ENCODE data around the gene RSPH10B. TPM values are rescaled to one million over a fixed set of nuclear protein-coding genes. Genes with fewer than 3 reads are reported as not detected.
"Not testable (repeated sequence)": the region's sequence is repeated elsewhere in the genome, so short reads cannot be mapped to it uniquely, and the experiment has no call there.

RSPH10B gene
- total RNA-seq, 2 donors from 2014 or later, result 0.43 TPM; not detected in 1

DNA sequence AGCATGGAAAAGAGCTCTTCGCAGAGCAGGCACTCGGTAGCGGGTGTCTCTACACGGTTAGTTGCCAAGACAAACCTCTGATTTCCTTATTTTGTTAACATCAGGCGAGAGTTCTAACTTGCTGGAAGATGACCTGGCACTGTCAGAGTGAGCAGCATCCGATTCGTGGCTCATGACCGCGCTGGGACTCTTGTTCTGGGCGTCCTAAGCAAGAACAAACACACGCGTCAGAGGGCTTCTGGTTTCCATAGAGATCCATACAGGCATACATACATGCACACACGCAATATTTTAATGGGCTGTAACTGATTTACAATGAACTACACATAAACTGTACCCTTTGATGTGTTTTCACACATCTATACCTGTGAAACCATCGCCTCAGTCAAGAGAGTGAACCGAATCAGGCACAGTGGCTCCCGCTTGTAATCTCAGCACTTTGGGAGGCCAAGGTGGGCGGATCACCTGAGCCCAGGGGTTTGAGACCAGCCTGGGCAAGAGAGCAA, 35.5 kb downstream of the RSPH10B start:
- H3K9me3 Mint-ChIP-seq; H3K27ac Mint-ChIP-seq; DNase-seq (ENCODE audit: low spot score in 2 of 2); H3K36me3 Mint-ChIP-seq: not testable (repeated sequence)
- ATAC-seq, result peak in 1 of 2 donors; percentile 22

DNA sequence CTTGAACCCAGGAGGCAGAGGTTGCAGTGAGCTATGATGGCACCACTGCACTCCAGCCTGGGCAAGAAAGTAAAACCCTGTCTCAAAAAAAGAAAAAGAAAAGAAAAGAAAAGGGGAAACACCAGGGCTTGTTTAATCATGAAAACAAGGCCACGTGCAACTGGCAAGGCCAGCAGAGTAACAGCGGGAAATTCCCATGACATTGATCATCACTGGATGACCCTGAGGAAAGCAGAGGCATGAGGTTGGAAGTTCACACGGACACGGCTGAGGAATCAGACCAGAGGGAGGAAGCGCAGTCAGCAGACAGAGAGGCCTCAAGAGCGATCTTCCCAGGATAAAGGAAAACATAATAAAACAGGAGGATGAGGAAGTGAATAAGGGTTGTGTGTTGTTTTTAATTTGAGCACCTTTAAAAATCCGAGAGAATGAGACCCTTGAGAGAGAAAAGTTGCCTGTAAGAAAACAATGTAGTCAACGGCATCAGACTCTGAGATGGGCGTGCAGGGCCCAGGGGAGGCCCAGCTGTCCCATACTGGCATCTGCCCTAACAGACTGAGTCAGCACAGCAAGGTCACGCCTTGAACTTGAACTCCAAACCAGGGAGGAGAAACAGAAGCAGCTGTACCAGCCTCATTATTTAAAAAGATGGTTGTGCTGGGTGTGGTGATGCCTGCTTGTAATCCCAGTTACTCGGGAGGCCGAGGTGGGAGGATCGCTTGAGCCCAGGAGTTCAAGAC, 38.4 kb downstream of the RSPH10B start:
- H3K9me3 Mint-ChIP-seq; H3K36me3 Mint-ChIP-seq; ATAC-seq; DNase-seq (ENCODE audit: low spot score in 2 of 2); H3K27ac Mint-ChIP-seq: not testable (repeated sequence)

DNA sequence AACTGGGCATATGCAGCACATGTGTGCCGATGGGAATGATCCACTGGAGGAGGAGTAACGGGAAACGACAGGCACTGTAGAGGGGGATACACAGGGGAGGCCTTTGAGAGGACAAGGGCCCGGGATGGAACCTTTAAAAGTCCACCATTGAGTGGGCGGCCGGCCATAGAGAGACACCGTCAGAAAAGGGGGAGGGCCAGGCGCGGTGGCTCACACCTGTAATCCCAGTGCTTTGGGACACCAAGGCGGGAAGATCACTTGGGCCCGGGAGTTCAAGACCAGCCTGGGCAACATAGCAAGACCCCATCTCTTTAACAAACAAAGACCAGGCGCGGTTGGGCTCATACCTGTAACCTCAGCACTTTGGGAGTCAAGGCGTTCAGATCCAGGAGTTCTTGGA, 39.2 kb downstream of the RSPH10B start:
- H3K9me3 Mint-ChIP-seq; ATAC-seq; H3K27ac Mint-ChIP-seq; H3K36me3 Mint-ChIP-seq; DNase-seq (ENCODE audit: low spot score in 2 of 2): not testable (repeated sequence)

DNA sequence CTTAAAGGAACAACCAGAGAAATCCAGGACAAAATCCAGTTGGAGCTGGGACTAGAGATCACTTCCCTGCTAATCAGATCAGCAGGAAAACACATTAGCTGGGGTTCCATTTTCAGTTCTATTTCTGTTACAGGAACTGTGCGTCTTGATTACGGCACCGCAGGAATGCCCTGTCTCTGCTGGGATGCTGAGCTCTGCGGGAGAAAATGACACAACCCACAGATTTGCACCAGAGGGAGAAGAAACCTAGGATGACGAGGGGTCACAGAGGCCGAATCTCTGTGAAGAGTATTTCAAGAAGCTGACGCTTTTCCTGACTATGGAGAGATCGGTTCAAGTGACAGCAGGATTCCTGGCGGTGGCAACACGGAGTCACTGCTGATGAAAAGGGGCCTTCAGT, 40.2 kb downstream of the RSPH10B start:
- not testable (repeated sequence) for ATAC-seq; H3K27ac Mint-ChIP-seq; DNase-seq (ENCODE audit: low spot score in 2 of 2); H3K36me3 Mint-ChIP-seq; H3K9me3 Mint-ChIP-seq

DNA sequence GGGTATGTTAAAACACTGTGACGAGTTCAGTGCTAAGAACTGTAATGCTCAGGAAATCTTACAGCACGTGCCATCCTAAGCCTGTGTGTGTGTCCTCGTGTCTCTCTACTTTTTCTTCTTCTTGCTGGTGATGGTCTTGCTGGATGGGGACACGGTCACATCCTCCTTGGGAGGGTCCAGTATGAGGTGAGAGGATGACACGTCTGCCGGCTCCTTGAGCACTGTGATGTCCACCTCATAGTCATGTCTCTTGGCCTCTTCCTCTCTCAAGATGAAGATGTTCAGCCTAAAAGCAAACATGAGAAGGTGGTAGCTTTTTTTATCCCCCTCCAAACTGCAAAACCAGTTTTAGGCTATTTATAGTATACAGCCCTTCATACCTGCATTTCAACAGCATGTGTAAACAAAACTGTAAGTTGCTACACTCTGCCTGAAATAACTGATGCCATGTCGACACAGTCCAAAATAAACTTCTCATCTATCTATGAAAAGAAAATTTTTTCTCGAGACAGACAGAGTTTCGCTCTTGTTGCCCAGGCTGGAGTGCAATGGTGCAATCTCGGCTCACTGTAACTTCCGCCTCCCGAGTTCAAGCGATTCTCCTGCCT, 44.1 kb downstream of the RSPH10B start:
- H3K36me3 Mint-ChIP-seq; H3K9me3 Mint-ChIP-seq; H3K27ac Mint-ChIP-seq; DNase-seq (ENCODE audit: low spot score in 2 of 2); ATAC-seq: not testable (repeated sequence)

DNA sequence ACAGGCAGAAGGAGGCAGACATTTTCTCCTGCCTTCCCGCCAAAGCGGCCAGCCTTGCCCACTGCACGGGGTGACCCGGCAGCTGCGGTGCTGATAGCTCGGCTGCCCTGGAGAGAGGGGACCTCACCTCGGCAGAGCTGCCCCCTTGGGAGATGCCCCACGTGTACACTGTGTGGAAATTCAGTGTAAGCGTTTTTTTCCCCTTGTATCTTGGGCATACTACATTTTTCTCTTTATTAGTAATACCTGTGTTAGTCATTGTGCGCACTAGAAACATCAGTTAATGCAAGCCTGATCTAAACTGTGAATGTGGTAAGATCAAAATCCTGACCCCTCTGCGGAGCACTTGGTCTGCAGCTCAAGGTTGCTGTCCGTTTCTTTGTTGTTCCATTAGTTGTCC, 45.9 kb downstream of the RSPH10B start:
- not testable (repeated sequence) for H3K9me3 Mint-ChIP-seq; H3K36me3 Mint-ChIP-seq; DNase-seq (ENCODE audit: low spot score in 2 of 2); H3K27ac Mint-ChIP-seq
- ATAC-seq, result peak; percentile 40 to 73

DNA sequence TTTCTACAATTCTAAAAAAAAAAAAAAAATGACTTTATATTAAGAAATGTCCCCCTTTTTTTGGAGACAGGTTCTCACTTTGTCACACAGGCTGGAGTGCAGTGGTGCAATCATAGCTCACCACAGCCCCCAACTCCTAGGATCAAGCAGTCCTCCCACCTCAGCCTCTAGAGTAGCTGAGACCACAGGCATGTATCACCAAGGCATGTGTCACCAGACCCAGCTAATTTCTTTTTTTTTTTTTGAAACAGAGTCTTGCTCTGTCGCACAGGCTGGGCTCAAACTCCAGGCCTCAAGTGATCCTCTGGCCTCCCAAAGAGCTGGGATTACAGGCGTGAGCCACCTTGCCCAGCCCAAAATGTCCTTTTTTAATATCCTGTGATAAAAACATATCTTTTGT, 46.3 kb downstream of the RSPH10B start:
- peak; percentile 45 to 61 for ATAC-seq
- H3K36me3 Mint-ChIP-seq; H3K27ac Mint-ChIP-seq; DNase-seq (ENCODE audit: low spot score in 2 of 2); H3K9me3 Mint-ChIP-seq: not testable (repeated sequence)

DNA sequence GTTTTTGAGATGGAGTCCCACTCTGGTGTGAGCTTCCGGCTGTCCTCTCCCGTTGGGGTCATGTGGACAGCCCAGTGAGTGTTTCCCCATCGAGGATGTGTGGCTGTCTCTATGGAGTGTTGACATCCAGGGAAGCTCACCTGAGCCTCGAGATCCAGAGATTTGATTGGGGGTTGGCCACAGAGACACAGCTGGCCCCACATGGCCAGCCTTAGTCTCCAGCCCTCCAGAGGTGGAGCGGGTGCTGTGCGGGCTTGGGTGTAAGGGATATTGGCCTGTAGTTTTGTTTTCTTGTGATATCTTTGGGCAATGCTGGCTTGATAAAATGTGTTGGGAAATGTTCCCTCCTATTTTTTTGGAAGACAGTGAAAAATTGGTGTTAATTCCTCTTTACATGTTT, 54.0 kb downstream of the RSPH10B start:
- not testable (repeated sequence) for DNase-seq (ENCODE audit: low spot score in 2 of 2); ATAC-seq; H3K27ac Mint-ChIP-seq; H3K36me3 Mint-ChIP-seq; H3K9me3 Mint-ChIP-seq

DNA sequence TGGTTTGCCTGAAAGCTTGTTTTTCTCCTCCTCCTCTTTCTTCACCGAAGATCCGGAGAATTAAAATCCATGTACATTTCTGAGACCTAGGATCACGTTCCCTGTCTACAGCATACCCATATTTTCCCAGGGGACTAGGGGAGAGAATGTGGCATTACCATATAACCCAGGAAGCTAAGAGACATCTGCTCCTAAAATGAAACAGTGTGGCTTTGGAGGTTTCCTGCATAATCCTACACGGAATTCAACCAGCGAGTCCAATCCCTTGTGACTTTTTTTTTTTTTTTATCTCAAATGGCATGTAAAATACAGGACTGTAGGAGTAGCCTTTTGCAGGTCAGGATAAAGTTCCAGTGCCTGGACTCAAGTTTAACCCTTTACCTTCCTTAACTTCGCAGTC, 61.7 kb downstream of the RSPH10B start:
- not testable (repeated sequence) for DNase-seq (ENCODE audit: low spot score in 2 of 2); H3K27ac Mint-ChIP-seq; H3K9me3 Mint-ChIP-seq; ATAC-seq
- peaks cover 0 to 12% of the 10 kb centered on the region in 2 donors for H3K36me3 Mint-ChIP-seq

DNA sequence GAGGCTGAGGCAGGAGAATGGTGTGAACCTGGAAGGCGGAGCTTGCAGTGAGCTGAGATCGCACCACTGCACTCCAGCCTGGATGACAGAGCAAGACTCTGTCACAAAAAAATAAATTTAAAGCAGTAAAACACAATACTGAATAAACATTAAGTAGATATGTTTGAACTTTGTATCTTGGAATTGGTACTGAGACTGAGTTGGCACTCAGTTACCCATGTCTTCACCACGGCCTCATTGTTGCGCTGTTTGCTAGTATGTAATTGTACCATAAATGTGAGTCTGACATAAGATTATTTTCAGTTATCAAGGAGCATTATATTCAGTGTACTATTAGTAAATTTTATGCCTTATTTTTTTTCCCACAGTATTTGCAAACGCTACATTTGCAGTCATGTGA, 65.8 kb downstream of the RSPH10B start:
- DNase-seq (ENCODE audit: low spot score in 2 of 2); H3K9me3 Mint-ChIP-seq; ATAC-seq; H3K27ac Mint-ChIP-seq; H3K36me3 Mint-ChIP-seq: not testable (repeated sequence)

DNA sequence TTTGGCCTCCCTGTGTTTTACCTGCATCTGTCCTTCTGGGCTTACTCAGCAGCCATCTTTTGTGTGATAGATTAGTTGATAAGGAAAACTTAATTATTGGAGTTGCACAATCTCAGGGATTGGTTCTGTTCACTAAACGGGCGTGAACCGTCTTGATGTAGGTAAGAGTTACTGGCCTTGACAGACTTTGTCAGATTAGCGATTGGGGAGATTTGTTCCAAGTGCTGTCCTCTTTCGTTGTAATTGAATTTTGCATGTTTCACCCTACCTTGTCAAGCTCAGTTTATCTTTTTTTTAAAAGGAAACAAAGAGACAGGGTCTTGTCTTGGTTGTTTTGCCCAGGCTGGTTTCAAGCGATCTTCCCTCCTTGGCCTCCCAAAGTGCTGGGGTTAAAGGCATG, 67.5 kb downstream of the RSPH10B start:
- not testable (repeated sequence) for H3K36me3 Mint-ChIP-seq; ATAC-seq; H3K9me3 Mint-ChIP-seq; H3K27ac Mint-ChIP-seq; DNase-seq (ENCODE audit: low spot score in 2 of 2)

DNA sequence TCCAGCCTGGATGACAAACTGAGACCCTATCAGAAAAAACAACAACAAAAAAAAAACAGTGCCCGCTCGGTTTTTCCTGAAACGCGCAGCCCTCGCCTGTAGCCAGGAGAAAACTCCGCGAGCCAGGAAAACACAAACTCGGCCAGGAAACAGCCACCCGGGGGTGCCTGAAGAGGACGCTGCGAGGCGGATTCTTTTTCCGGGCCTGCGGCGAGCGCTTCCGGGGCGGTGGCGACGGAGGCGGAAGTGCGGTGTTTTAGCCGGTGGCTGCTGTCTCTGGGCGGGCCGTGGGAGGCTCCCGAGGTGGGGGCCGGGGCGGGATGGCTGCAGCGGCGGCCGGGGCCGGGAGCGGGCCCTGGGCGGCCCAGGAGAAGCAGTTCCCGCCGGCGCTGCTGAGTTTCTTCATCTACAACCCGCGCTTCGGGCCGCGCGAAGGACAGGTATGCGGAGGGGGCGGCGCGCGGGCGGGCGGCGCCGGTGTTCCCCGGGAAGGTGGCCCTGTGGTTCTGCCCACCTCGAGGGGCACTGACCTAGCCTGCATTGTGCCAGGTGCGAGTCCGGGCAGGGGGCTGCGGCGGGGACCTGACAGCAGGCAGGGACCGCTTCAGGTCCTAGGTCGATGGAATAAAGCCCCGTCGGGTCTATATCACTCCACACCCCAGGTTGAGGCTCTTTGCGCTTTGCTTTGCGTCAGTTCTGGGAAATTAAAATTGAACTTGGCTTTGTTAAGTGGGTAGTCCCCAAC, 71.8 kb downstream of the RSPH10B start, which contains the start of gene CCZ1:
TSS of gene CCZ1 (plus strand) at position 254 of the 745 bp plus-strand sequence. CDS start at position 321, 67 bp downstream.
- ATAC-seq (peak; percentile 95 to 97), DNase-seq (ENCODE audit: low spot score in 2 of 2) (peak; percentile 61 to 78)
- H3K9me3 Mint-ChIP-seq, H3K36me3 Mint-ChIP-seq: not testable (repeated sequence)
- peak within 1 kb of the TSS; percentile 81 to 88 for H3K27ac Mint-ChIP-seq

DNA sequence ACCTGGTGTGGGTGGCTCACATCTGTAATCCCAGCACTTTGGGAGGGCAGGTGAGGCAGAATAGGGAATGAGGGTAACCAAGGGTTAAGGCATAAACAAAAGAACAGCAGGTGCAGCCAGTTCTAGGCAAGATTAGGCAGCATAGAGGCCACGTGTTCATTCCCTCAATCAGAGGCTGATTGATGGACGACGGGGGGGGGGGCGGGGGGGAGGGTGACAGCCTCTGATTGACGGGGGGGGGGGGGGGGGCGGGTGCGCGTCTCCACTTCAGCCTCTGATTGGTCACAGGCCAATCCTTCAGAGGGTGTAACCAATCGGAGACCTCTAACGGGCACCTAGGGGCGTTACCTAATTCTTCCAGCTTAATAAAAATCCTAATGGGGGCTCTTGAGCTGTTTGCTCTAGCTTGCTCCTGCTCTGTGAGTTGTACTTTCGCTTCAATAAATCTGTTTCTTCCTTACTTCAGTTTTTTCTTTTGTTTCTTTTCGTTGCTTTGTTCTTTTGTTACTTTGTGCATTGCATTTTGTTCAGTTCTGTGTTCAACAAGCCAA, 73.0 kb downstream of the RSPH10B start:
- not testable (repeated sequence) for H3K9me3 Mint-ChIP-seq; DNase-seq (ENCODE audit: low spot score in 2 of 2); ATAC-seq; H3K36me3 Mint-ChIP-seq
- H3K27ac Mint-ChIP-seq, result peak overlapping the region; percentile 65 to 81

DNA sequence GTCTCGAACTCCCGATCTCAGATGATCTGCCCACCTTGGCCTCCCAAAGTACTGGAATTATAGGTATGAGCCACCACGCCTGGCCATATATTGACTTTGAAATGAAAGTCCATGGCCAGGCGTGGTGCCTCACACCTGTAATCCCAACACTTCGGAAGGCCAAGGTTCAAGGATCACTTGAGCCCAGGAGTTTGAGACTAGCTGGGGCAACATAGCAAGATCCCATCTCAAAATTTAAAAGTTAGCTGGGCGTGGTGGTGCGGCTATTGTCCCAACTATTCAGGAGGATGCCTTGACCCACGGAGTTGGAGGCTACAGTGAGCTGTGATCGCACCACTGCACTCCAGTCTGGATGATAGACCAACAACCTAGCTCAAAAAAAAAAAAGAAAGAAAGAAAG, 78.0 kb downstream of the RSPH10B start:
- H3K27ac Mint-ChIP-seq, result no peak overlapping the region
- DNase-seq (ENCODE audit: low spot score in 2 of 2), result no peak
- no peaks in the 10 kb centered on the region for H3K9me3 Mint-ChIP-seq
- H3K36me3 Mint-ChIP-seq, result no peaks in the 10 kb centered on the region
- no peak for ATAC-seq

DNA sequence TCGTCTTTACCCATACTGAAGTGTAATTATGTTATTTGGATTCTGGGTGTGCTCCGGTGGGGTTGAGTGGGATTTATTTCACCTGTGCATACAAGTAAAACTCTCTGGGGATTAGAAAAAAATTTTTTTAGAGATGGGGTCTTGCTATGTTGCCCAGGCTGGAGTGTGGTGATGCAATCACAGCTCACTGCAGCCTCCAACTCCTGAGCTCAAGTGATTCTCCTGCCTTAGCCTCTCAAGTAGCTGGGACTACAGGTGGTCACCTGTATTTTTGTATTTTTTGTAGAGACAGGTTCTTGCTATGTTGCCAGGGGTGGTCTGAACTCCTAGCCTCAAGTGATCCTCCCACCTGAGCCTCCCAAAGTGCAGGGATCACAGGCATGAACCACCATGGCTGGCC, 80.2 kb downstream of the RSPH10B start:
- ATAC-seq, H3K36me3 Mint-ChIP-seq, H3K27ac Mint-ChIP-seq: not testable (repeated sequence)

DNA sequence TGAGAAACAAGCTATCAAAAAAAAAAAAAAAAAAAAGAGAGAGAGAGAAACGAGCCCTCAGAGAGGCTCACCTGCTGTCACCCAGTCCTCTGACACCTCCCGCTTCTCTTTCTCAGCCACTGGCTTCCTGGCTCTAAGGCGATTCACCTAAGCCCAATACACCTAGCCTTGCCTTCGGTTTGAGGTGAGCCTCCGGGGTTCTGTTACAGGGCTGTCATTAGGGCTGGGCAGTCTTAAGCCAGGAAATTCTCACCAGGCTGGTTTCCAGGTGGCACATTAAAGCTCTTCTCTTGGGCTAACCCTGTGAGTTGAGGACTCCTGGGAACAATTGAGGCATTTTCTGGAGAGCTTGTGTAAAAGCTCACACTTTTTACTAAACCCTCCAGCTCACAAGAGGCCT, 82.5 kb downstream of the RSPH10B start:
- not testable (repeated sequence) for DNase-seq (ENCODE audit: low spot score in 2 of 2); H3K9me3 Mint-ChIP-seq; ATAC-seq; H3K27ac Mint-ChIP-seq; H3K36me3 Mint-ChIP-seq

More for the DNA sequence above, 80.2 kb downstream of the RSPH10B start:
- not testable (repeated sequence) for H3K9me3 Mint-ChIP-seq; DNase-seq (ENCODE audit: low spot score in 2 of 2)

DNA sequence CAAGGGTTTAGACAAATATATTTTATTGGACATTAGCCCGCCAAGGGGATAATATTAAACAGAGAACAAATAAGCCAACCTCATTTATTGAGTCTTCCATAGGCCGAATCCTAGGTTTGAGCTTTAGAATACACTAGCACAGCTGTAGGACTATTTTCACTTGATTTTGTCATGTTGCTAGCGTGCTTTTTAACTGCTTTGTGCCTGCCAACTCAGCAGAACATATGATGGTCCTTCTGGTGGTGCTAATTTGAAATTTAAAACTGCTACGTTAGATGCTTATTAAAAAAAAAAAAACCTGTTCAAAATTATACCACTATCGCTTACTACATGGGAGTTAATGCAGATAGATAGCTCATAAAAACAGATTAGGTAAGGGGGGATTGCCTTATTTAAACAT, 86.1 kb downstream of the RSPH10B start:
- ATAC-seq; H3K27ac Mint-ChIP-seq; DNase-seq (ENCODE audit: low spot score in 2 of 2); H3K9me3 Mint-ChIP-seq; H3K36me3 Mint-ChIP-seq: not testable (repeated sequence)

Measured in activated naive CD4-positive, alpha-beta T cell treated with anti-CD3 and anti-CD28 coated beads, Interleukin-2, amount 50 U/mL, for 72 hours (primary cell).